ENCODE results near the gene THRB.

GRCh38 chr3:24454856-24455255 is 39.8 kb downstream of the THRB start:
- TF ChIP-seq POLR2A (IDR thresholded peaks at IDR 0.05) (no peak), POLR2AphosphoS5 (IDR thresholded peaks at IDR 0.05) (no peak), CTCF (IDR thresholded peaks at IDR 0.05) (no peak), EP300 (IDR thresholded peaks at IDR 0.05) (no peak)
